HG03139 (cell line): ENCODE results near the gene FYCO1.
"Not testable (repeated sequence)": the region's sequence is repeated elsewhere in the genome, so short reads cannot be mapped to it uniquely, and the experiment has no call there.

Source experiments
- ATAC-seq: cut with Tn5 transposase; IDR thresholded peaks from one replicate; pipeline ENCODE4 v1.9.1; 2021; ENCODE audit not compliant: unreplicated experiment

The FYCO1 gene

DNA sequence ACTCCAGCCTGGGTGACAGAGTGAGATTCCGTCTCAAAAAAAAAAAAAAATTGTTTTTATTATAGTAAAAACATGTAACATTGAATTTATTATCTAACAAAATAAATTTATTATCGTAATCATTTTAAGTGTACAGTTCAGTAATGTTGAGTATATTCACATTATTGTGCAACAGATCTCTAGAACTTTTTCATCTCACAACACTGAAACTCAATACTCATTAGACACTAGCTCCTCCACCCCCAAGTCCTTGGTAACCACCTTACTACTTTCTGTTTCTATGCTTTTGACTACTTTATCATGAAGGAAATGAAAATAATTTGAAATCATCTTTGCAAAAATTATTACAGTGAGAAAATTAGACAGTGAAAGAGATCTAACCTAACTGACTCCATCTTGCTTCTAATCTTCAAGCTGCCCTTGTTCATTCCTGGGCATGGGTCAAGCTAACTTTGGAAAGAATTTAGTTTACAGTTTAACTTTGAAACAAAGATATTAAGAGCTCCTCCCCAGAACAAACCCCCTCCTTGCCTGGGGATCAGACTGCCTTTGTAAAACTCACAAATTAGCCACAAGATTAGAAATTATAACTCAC is 15.0 kb upstream of the FYCO1 start:
- ATAC-seq = no peak

GRCh38 chr3:46008058-46008457 is 12.4 kb upstream of the FYCO1 start:
- no peak for ATAC-seq

DNA sequence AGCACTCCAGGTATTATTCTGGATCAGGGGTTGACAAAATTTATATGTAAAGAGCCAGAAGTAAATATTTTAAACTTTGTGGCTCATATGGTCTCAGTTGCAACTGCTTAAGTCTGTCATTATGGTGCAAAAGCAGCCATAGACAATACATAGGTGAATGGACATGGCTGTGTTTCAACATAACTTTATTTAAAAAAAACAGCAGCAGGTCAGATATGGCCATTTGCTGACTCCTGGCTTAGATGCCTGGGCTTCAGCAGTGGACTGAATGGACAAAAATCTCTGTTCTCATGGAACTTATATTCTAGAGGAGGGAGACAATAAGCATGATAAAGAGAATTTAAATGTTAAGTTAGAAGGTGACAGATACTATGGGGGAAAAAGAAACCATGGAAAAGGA is 11.7 kb upstream of the FYCO1 start:
- no peak for ATAC-seq

GRCh38 chr3:46006238-46007032 is 10.8 kb upstream of the FYCO1 start:
- ATAC-seq = no peak

DNA sequence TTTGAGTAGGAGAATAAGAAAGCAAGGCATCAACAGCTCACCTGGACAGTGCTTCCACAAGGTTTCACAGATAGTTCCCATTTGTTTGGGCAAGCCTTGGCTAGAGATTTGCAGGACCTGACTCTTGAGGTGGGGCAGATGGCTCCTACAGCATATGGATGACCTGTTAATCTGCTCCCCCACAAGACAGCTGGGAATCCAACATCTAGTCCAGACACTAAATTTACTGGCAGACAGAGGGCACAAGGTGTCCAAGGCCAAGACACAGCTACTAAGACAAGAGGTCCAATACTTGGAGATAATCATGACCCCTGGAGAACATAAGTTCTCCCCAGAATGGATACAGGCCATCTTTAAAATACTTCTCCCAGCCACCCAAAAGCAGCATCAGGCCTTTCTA is 8.1 kb upstream of the FYCO1 start:
- not testable (repeated sequence) for ATAC-seq

GRCh38 chr3:46001178-46001577 is 5.6 kb upstream of the FYCO1 start:
- no peak for ATAC-seq

DNA sequence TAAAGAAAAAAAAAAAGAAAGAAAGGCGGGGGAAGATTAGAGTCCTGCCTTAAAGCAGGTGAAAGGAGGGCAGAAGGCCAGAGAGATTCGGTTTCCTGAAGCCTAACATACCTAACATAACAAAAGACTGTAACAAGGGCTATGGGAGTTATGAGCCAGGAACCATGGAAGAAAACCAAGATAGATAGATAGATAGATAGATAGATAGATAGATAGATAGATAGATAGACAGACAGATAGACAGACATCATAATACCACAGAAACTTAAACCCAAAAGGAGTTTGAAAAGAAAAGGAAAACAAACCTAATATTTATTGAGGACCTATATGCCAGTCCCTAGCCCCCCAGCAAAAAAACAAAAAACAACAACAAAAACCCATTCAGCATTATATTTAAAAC is 2.3 kb upstream of the FYCO1 start:
- ATAC-seq = no peak

DNA sequence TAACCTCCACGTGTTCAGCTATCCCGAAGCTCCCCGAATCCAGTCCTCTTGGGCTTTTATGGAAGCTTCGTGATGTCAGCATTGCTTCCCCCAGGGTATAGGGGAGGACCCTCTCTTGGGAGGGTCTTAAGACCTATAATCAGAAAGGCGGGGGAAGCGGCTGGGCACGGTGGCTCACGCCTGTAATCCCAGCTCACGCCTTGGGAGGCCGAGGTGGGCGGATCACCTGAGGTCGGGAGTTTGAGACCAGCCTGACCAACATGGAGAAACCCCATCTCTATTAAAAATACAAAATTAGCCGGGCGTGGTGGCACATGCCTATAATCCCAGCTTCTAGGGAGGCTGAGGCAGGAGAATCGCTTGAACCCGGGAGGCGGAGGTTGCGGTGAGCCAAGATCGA is 1.9 kb upstream of the FYCO1 start:
- not testable (repeated sequence) for ATAC-seq

DNA sequence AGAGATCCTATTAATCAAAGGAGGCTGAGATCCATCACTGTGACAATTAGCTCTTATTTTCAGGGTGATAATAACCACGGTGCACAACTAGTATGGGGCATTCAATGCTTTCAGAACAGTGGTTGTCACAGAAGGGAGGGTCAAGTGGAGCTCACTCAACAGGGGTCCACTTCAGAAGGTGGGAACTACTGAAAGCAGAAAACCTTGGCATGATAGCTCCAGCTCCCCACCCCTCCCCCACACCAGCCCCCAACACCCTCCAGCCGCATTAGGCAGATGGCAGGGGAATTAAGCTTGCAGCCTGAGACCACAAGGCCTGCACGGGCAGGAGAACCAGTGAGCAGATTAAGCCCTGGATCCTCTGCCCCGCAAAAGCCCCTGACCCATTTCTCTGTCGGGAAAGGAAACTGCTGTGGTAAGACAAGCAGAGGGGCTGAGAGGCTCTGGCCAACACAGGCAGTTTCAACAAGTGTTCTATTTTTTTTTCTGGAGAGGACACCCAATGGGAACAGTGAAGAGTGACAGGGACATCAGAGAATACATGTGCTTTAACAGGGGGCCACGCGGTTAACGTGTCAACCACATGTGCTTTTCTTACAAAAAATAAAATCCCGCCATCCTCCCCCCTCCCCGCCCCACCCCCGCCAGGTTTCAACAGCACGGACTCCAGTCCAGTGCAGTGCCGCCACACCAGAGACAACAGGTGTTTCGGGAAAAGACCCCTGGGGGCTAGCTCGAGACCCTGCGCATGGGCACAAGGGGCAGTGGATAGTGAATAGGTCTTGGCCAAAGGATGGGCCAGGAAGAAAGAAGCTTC is 997 bp downstream of the FYCO1 start:
- ATAC-seq = peak; percentile 8

DNA sequence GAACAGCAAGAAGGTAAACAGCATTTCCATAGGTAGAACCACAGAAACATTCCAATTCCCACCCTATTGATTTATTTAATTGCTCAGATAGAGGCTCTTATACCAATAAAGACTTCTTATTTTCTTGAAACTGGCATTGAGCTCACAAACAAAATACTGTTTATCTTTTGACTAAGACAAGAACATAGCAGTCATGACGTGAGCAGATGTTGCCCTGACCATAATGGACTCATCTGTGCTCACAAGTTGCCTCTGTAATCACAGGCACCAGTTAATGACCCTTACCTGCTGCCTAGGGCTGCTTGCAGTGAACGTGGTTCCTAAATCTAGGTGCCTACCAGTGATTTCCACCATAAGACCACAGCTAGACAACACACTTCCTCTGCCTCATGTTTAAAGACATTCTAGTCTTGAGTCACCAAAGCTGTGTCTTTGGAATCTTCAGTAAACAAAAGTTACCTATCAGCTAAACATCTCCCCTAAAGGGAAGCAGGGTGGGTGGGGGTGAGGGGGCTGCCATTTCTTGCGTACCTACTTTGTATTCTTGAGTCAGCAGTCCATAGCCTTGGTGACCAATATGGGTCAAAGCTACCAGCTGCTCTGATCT is 2.1 kb downstream of the FYCO1 start:
- ATAC-seq = no peak

DNA sequence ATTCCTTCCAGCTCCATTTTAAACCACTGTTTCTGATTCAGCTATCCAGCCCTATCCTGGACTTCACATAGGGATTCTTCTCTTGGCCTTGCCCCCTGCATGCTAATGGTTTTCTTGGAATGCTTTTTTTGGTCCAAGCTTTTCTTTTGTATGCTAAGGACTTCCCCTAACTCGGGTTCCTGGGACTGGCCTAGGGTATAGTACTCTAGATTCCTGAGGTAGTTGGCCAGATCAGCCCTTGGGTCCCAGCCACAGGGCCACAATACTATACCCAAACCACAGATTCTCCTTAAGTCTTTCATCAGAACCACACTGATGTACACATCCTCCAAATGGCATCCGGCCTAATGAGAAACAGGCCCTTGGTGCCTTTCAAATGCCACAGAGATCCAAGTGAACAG is 2.8 kb downstream of the FYCO1 start:
- no peak for ATAC-seq

- no peak for ATAC-seq
These were observed 3.4 kb downstream of the FYCO1 start for GRCh38 chr3:45992133-45992729.

- no peak for ATAC-seq
These were observed 4.3 kb downstream of the FYCO1 start for GRCh38 chr3:45991341-45991740.

GRCh38 chr3:45990181-45990580 is 5.4 kb downstream of the FYCO1 start:
- ATAC-seq = no peak

GRCh38 chr3:45988804-45989203 is 6.8 kb downstream of the FYCO1 start:
- no peak for ATAC-seq

DNA sequence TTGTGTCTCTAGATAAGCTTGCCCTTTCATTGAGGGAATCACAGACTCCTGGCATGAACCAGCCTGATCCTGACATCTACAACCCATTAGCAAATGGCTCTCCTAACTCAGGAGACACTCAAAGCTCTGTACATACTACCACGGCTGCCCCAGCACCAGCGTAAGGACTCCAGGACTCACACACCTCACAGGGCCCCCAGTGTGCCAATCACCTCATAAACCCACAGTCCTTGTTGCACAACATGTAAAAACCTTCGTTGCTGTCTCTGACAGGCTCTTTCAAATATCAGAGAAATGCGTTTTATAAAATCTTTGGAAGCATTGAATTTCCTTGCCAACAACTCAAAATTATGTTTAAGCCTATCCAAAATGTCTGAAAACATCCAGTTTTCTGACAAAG is 7.3 kb downstream of the FYCO1 start:
- no peak for ATAC-seq

GRCh38 chr3:45987368-45988291 is 8.0 kb downstream of the FYCO1 start:
- no peak for ATAC-seq

GRCh38 chr3:45986303-45986982 is 9.2 kb downstream of the FYCO1 start:
- no peak for ATAC-seq

DNA sequence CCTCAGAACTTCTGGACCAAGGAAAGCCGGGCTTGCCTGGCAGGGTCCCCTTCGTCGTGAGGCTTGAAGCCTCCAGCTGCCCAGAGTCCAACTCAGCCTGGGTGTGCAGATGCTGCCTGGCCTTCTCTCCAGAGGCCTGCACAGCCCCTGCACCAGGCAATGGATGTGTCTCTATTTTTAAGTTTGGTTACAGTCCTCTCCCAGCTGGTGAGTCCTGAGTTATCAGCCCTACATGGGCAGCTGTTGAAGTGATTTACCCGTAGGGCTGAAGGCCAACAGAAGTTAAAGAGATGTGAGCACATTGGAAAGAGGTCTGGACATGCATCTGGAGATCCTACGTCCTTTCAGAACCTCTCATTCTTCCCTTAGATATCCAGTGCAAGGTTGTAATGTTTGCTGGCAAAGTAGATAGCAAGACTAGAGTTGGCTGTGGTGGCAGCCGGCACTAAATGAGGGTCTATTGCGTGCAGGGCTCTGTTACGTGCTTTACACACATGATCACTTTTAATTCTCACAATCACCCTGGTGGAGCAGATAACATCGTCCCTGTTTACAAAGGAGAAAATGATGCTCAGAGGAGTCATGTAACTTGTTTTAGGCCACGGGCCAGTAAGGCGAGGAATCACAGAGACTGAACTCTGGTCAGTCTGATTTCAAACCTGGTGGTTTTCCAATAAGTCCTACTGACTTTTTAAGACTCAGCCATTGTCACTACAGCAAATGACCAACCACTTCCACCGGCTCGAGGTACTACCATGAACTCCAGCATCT is 9.9 kb downstream of the FYCO1 start:
- ATAC-seq = no peak
